OCI-LY7 (cell line): ENCODE results near the gene UQCRC1. TPM values are rescaled to one million over a fixed set of nuclear protein-coding genes. Genes with fewer than 3 reads are reported as not detected.
A peak's percentile ranks its signal among the peaks of the same experiment; 100 is the strongest.

Experiments
- BruUV-seq: library from RNA; stranded (reverse); fragments of 400-500 nt; replicated peaks from 2 replicates; lab custom pipeline; 2021; lab: Mats Ljungman, UMichigan
- CTCF ChIA-PET: fragments of 300-600 bp; sonication (Branson Sonifier 250); formaldehyde crosslinking; loops from one replicate; lab custom pipeline; 2022; ENCODE audit warnings: antibody characterized with exemption; ENCODE audit not compliant: unreplicated experiment; lab: Charles Lee
- POLR2A ChIA-PET: fragments of 300-600 bp; sonication (Branson Sonifier 250); formaldehyde crosslinking; loops from one replicate; lab custom pipeline; 2022; ENCODE audit warnings: antibody characterized with exemption; lab: Charles Lee
- DNase-seq: peaks from one replicate; pipeline ENCODE4 v3.0.0-alpha.2; 2015; ENCODE audit warnings: low spot score
- H2AFZ ChIP-seq: fragments of 200-600 bp; sonication (generic), shearing (Covaris generic); 2 replicates; pipeline ENCODE4 v1.6.1; 2014; ENCODE audit warnings: mild to moderate bottlenecking, antibody characterized with exemption, low read length, moderate library complexity
- H3K27ac ChIP-seq: fragments of 200-600 bp; sonication (generic); 2 replicates; pipeline ENCODE4 v1.5.1; 2014; ENCODE audit warnings: mixed run types, low read depth, mild to moderate bottlenecking, moderate library complexity, low read length, inconsistent platforms; ENCODE audit not compliant: poor library complexity, severe bottlenecking
- H3K36me3 ChIP-seq: fragments of 200-600 bp; sonication (generic); 2 replicates; pipeline ENCODE4 v1.6.1; 2014; ENCODE audit warnings: mild to moderate bottlenecking, antibody characterized with exemption, low read length, moderate library complexity, mixed read lengths; ENCODE audit not compliant: insufficient read depth
- H3K4me1 ChIP-seq: fragments of 200-600 bp; sonication (generic); 2 replicates; pipeline ENCODE4 v1.5.1; 2014; ENCODE audit warnings: mild to moderate bottlenecking, low read length; ENCODE audit not compliant: insufficient read depth, poor library complexity, severe bottlenecking
- H3K4me2 ChIP-seq: fragments of 200-600 bp; sonication (generic); 2 replicates; pipeline ENCODE4 v1.6.1; 2014; ENCODE audit warnings: mild to moderate bottlenecking, low read length
- H3K4me3 ChIP-seq: fragments of 200-600 bp; sonication (generic); 2 replicates; pipeline ENCODE4 v1.5.1; 2014; ENCODE audit warnings: mild to moderate bottlenecking, low read depth, low read length; ENCODE audit not compliant: poor library complexity, severe bottlenecking
- H3K79me2 ChIP-seq: fragments of 200-600 bp; sonication (generic); 2 replicates; pipeline ENCODE4 v1.6.1; 2016; ENCODE audit warnings: low read depth, mild to moderate bottlenecking, low read length, moderate library complexity, mixed read lengths; ENCODE audit not compliant: insufficient read depth
- H3K9me2 ChIP-seq: fragments of 200-600 bp; sonication (generic); 2 replicates; pipeline ENCODE4 v1.6.1; 2016; ENCODE audit warnings: mild to moderate bottlenecking, low read length, mixed read lengths; ENCODE audit not compliant: insufficient read depth
- H3K9me3 ChIP-seq: fragments of 200-600 bp; sonication (generic); 2 replicates; pipeline ENCODE4 v1.6.1; 2014; ENCODE audit warnings: mild to moderate bottlenecking, mixed run types, low read length, mixed read lengths
- H4K20me1 ChIP-seq: fragments of 200-600 bp; sonication (generic); 2 replicates; pipeline ENCODE4 v1.6.1; 2014; ENCODE audit warnings: mild to moderate bottlenecking, antibody characterized with exemption, low read length, moderate library complexity, mixed read lengths; ENCODE audit not compliant: insufficient read depth
- CTCF ChIP-seq: fragments of 200-600 bp; sonication (generic); conservative IDR thresholded peaks from 2 replicates; pipeline ENCODE4 v1.5.1; 2014; ENCODE audit warnings: mild to moderate bottlenecking, antibody characterized with exemption, low read length, moderate library complexity, mixed read lengths
- EZH2phosphoT487 ChIP-seq: fragments of 200-600 bp; sonication (generic); IDR thresholded peaks from 2 replicates; pipeline ENCODE4 v1.6.1; 2018; ENCODE audit warnings: low read depth, borderline replicate concordance, mild to moderate bottlenecking, mixed run types, antibody characterized with exemption, low read length, moderate library complexity, mixed read lengths
- intact Hi-C: fragments of 100-400 bp; cut with micrococcal nuclease; formaldehyde crosslinking; loops from one replicate; pipeline ENCODE4 v1.10.0; 2022; ENCODE audit not compliant: unreplicated experiment
- total RNA-seq, 2 experiments: library from RNA; depleted of rRNA in 1 of 2; stranded (reverse); fragments of >200 nt in 1 of 2; shearing (Covaris generic) in 1 of 2; gene quantifications; 2 replicates each; pipeline ENCODE4 v1.2.3, GENCODE V29; 2014 to 2022

The UQCRC1 gene
- total RNA-seq, 2 experiments from 2014 or later: 125 to 194 TPM

- no peaks in the 10 kb centered on the region for H3K36me3 ChIP-seq
- no peak for TF ChIP-seq EZH2phosphoT487
- no TSS peak for BruUV-seq
- H3K79me2 ChIP-seq: no peaks in the 10 kb centered on the region
- no peaks in the 10 kb centered on the region for H3K9me2 ChIP-seq
- intact Hi-C loops: loop anchor here (2.0 kb wide), 3 partner anchors 42 to 256 kb away; partner anchors contain the start of genes ATRIP and NME6
- H2AFZ ChIP-seq: peak within 1 kb of the TSS; percentile 81
- peak within 1 kb of the TSS; percentile 77 for H3K4me3 ChIP-seq
- ChIA-PET CTCF (interaction anchor here (0.5 to 1.0 kb wide), 6 partner anchors 79 to 444 kb away, joined by 3 to 4 read pairs (median 4); partner anchors contain the start of gene NCKIPSD), POLR2A (interaction anchor here (0.5 to 2.1 kb wide), 9 partner anchors 12 to 1390 kb away, joined by 3 to 8 read pairs (median 3); partner anchors contain the start of genes CCDC51, CELSR3 and TMA7)
- peak; percentile 99 for DNase-seq
- peaks cover 54% of the 10 kb centered on the region for H3K4me1 ChIP-seq
- no peaks in the 10 kb centered on the region for H4K20me1 ChIP-seq
- peak within 1 kb of the TSS; percentile 96 for H3K4me2 ChIP-seq
- H3K9me3 ChIP-seq: no peaks in the 10 kb centered on the region
- peak within 1 kb of the TSS; percentile 80 for H3K27ac ChIP-seq
These were observed 52.4 kb downstream of the UQCRC1 start, which contains the start of gene PFKFB4 for GRCh38 chr3:48556796-48557626. Gene PFKFB4, minus strand, starts transcription at chr3:48556803. Its CDS starts 26 bp downstream, at chr3:48556777.

- Histone ChIP-seq H4K20me1 (no peaks in the 10 kb centered on the region), H3K27ac (no peak overlapping the region), H3K4me1 (peaks cover 54% of the 10 kb centered on the region), H3K9me2 (no peaks in the 10 kb centered on the region), H2AFZ (peak overlapping the region; percentile 66), H3K4me3 (peak overlapping the region; percentile 77), H3K79me2 (no peaks in the 10 kb centered on the region), H3K9me3 (no peaks in the 10 kb centered on the region), H3K4me2 (peak overlapping the region; percentile 77), H3K36me3 (no peaks in the 10 kb centered on the region)
- TF ChIP-seq CTCF (no peak), EZH2phosphoT487 (no peak)
- DNase-seq: no peak
- ChIA-PET POLR2A (interaction anchor here (0.6 to 2.1 kb wide), 7 partner anchors 11 to 1391 kb away, joined by 3 to 8 read pairs (median 3); partner anchors contain the start of genes CCDC51, CELSR3 and TMA7), CTCF (interaction anchor here (0.5 to 1.0 kb wide), 6 partner anchors 80 to 130 kb away, joined by 3 to 4 read pairs (median 4); partner anchors contain the start of gene NCKIPSD)
- intact Hi-C loops: loop anchor here (2.0 kb wide), 3 partner anchors 41 to 255 kb away; partner anchors contain the start of genes ATRIP and NME6
- BruUV-seq: no TSS peak
These were observed 53.3 kb downstream of the UQCRC1 start for GRCh38 chr3:48555949-48556795.
